H1 (cell line): ENCODE results near the gene G6PC1. TPM values are rescaled to one million over a fixed set of nuclear protein-coding genes. Genes with fewer than 3 reads are reported as not detected.
"Not testable (repeated sequence)": the region's sequence is repeated elsewhere in the genome, so short reads cannot be mapped to it uniquely, and the experiment has no call there.

Source experiments
- CTCF ChIA-PET: fragments of 300-600 bp; sonication (Branson Sonifier 250); formaldehyde crosslinking; loops from one replicate; lab custom pipeline; 2021; ENCODE audit not compliant: partially characterized antibody; lab: Charles Lee
- POLR2A ChIA-PET: fragments of 300-600 bp; sonication (Branson Sonifier 250); formaldehyde crosslinking; loops from one replicate; lab custom pipeline; 2021; ENCODE audit warnings: inconsistent platforms; ENCODE audit not compliant: partially characterized antibody; lab: Charles Lee
- DNase-seq, 2 experiments: peaks; one replicate each; pipeline versions ENCODE4 v3.0.0 to v3.0.0-alpha.2; 2010 to 2022; ENCODE audit warnings: low spot score in 2 of 2, low read depth in 1 of 2, mixed read lengths in 1 of 2
- FAIRE-seq: peaks from 2 replicates; lab custom pipeline; 2011; peaks lifted over from hg19 to GRCh38; lab: Jason Lieb, UNC
- H2AFZ ChIP-seq: 2 replicates; pipeline ENCODE4 v1.8.1; 2012; ENCODE audit warnings: low read length, inconsistent platforms
- H2AK5ac ChIP-seq: 2 replicates; pipeline ENCODE4 v1.6.1; 2013; ENCODE audit warnings: low read depth, low read length
- H2BK120ac ChIP-seq: replicated peaks from 2 replicates; pipeline ENCODE3; 2013; ENCODE audit warnings: low read depth, low read length, inconsistent platforms
- H2BK12ac ChIP-seq: 2 replicates; pipeline ENCODE4 v1.6.1; 2013; ENCODE audit warnings: low read depth, low read length
- H2BK15ac ChIP-seq: 2 replicates; pipeline ENCODE4 v1.6.1; 2013; ENCODE audit warnings: low read length
- H2BK20ac ChIP-seq: 2 replicates; pipeline ENCODE4 v1.6.1; 2013; ENCODE audit warnings: low read length
- H2BK5ac ChIP-seq: 2 replicates; pipeline ENCODE4 v1.6.1; 2013; ENCODE audit warnings: low read depth, low read length
- H3K14ac ChIP-seq: 2 replicates; pipeline ENCODE4 v1.6.1; 2013; ENCODE audit warnings: inconsistent platforms; ENCODE audit not compliant: insufficient read length
- H3K18ac ChIP-seq: 2 replicates; pipeline ENCODE4 v1.6.1; 2013; ENCODE audit warnings: low read length; ENCODE audit errors: extremely low read depth
- H3K23ac ChIP-seq: 2 replicates; pipeline ENCODE4 v1.6.1; 2013; ENCODE audit warnings: inconsistent platforms; ENCODE audit not compliant: insufficient read length
- H3K23me2 ChIP-seq: 2 replicates; pipeline ENCODE4 v1.6.1; 2013; ENCODE audit warnings: low read depth, low read length
- H3K27ac ChIP-seq: 2 replicates; pipeline ENCODE4 v1.6.1; 2011; ENCODE audit warnings: low read depth, low read length, inconsistent platforms
- H3K27me3 ChIP-seq, 4 experiments: replicated peaks in 1 of 4; 1 replicate in 1 of 4; 2 replicates in 3 of 4; pipeline versions ENCODE4 v1.6.1 to v1.8.1; 2011 to 2013; ENCODE audit warnings: low read length in 3 of 4, mild to moderate bottlenecking in 3 of 4, inconsistent platforms in 2 of 4, mixed read lengths in 2 of 4, moderate library complexity in 1 of 4; ENCODE audit not compliant: control insufficient read depth in 3 of 4, insufficient read depth in 3 of 4; ENCODE audit errors: extremely low read depth in 1 of 4
- H3K36me3 ChIP-seq, 4 experiments: 2 replicates each; pipeline versions ENCODE4 v1.6.1 to v1.8.1; 2011 to 2013; ENCODE audit warnings: mild to moderate bottlenecking in 4 of 4, low read length in 3 of 4, moderate library complexity in 2 of 4, control low read depth in 1 of 4, inconsistent platforms in 1 of 4; ENCODE audit not compliant: insufficient read depth in 4 of 4, control insufficient read depth in 2 of 4
- H3K4ac ChIP-seq: replicated peaks from 2 replicates; pipeline ENCODE3; 2013; ENCODE audit warnings: low read length, low read depth, mixed read lengths, inconsistent platforms; ENCODE audit not compliant: insufficient read length
- H3K4me1 ChIP-seq, 4 experiments: replicated peaks in 1 of 4; 1 replicate in 1 of 4; 2 replicates in 3 of 4; pipeline versions ENCODE4 v1.6.1 to v1.8.1; 2011 to 2013; ENCODE audit warnings: low read length in 3 of 4, inconsistent platforms in 2 of 4, mixed read lengths in 1 of 4; ENCODE audit not compliant: insufficient read depth in 4 of 4, control insufficient read depth in 3 of 4
- H3K4me2 ChIP-seq, 2 experiments: 2 replicates each; pipeline versions ENCODE4 v1.6.1 to v1.8.1; 2011 to 2013; ENCODE audit warnings: low read depth in 2 of 2, low read length in 2 of 2, control low read depth in 1 of 2, inconsistent platforms in 1 of 2, mild to moderate bottlenecking in 1 of 2; ENCODE audit not compliant: insufficient read depth in 1 of 2
- H3K4me3 ChIP-seq, 4 experiments: fragments of 200-600, 300-600 bp in 1 of 4; sonication (generic), shearing (Covaris generic), sonication (Bioruptor Twin) in 1 of 4; 2 replicates each; pipeline versions ENCODE4 v1.5.1 to v1.8.1; 2011 to 2016; ENCODE audit warnings: low read length in 4 of 4, low read depth in 3 of 4, control low read depth in 2 of 4, inconsistent platforms in 2 of 4, mild to moderate bottlenecking in 2 of 4, mixed read lengths in 1 of 4, moderate library complexity in 1 of 4; ENCODE audit not compliant: insufficient read depth in 2 of 4; ENCODE audit errors: extremely low read depth in 1 of 4
- H3K56ac ChIP-seq: replicated peaks from 2 replicates; pipeline ENCODE3; 2013; ENCODE audit warnings: low read depth, mild to moderate bottlenecking, mixed read lengths, low read length, inconsistent platforms; ENCODE audit not compliant: insufficient read length
- H3K79me1 ChIP-seq: 2 replicates; pipeline ENCODE4 v1.6.1; 2013; ENCODE audit warnings: low read depth, low read length, control low read depth
- H3K79me2 ChIP-seq, 2 experiments: 2 replicates each; pipeline versions ENCODE4 v1.6.1 to v1.8.1; 2012 to 2013; ENCODE audit warnings: low read length in 2 of 2, mild to moderate bottlenecking in 2 of 2, inconsistent platforms in 1 of 2; ENCODE audit not compliant: insufficient read depth in 2 of 2, control insufficient read depth in 1 of 2
- H3K9ac ChIP-seq, 4 experiments: replicated peaks in 1 of 4; 1 replicate in 1 of 4; 2 replicates in 3 of 4; pipeline versions ENCODE4 v1.6.1 to v1.8.1; 2011 to 2013; ENCODE audit warnings: low read depth in 3 of 4, low read length in 3 of 4, control low read depth in 2 of 4, mild to moderate bottlenecking in 2 of 4, moderate library complexity in 2 of 4, inconsistent platforms in 1 of 4; ENCODE audit errors: extremely low read depth in 1 of 4
- H3K9me3 ChIP-seq, 2 experiments: 2 replicates each; pipeline versions ENCODE4 v1.6.1 to v1.8.1; 2012 to 2013; ENCODE audit warnings: mild to moderate bottlenecking in 2 of 2, moderate library complexity in 2 of 2, control low read depth in 1 of 2, inconsistent platforms in 1 of 2, low read depth in 1 of 2, low read length in 1 of 2, mixed read lengths in 1 of 2; ENCODE audit not compliant: insufficient read depth in 2 of 2
- H4K20me1 ChIP-seq, 2 experiments: replicated peaks in 1 of 2; 2 replicates each; pipeline versions ENCODE3 to v1.8.1; 2011 to 2013; ENCODE audit warnings: inconsistent platforms in 2 of 2, low read length in 2 of 2, mild to moderate bottlenecking in 1 of 2; ENCODE audit not compliant: insufficient read depth in 2 of 2, control insufficient read depth in 1 of 2
- H4K5ac ChIP-seq: 2 replicates; pipeline ENCODE4 v1.6.1; 2013; ENCODE audit warnings: low read length, low read depth, mixed read lengths, inconsistent platforms; ENCODE audit not compliant: insufficient read length
- H4K8ac ChIP-seq: 2 replicates; pipeline ENCODE4 v1.8.0; 2013; ENCODE audit warnings: mild to moderate bottlenecking, moderate library complexity, low read length, inconsistent platforms; ENCODE audit not compliant: insufficient read depth; ENCODE audit errors: extremely low read depth
- H4K91ac ChIP-seq: replicated peaks from 2 replicates; pipeline ENCODE3; 2013; ENCODE audit warnings: low read length, mixed read lengths, inconsistent platforms; ENCODE audit not compliant: insufficient read length
- WGBS, 2 experiments: shearing (Covaris generic) in 1 of 2; methylation state at CpG; one replicate each; pipeline versions ENCODE4 v1.1.6 to v1.1.7; 2013 to 2015; ENCODE audit warnings: low lambda C conversion rate in 2 of 2, mixed read lengths in 2 of 2, inconsistent platforms in 1 of 2, low coverage in 1 of 2, missing lambda C conversion rate in 1 of 2; ENCODE audit not compliant: insufficient replicate concordance in 2 of 2, insufficient coverage in 1 of 2, insufficient read length in 1 of 2; ENCODE audit errors: extremely low coverage in 1 of 2, missing lambda C conversion rate in 1 of 2; 5-methylcytosine and 5-hydroxymethylcytosine counted together
- polyA plus RNA-seq, 7 experiments: library from polyadenylated mRNA; depleted of rRNA in 3 of 7; stranded (reverse) in 5 of 7; unstranded in 2 of 7; fragments of >200 nt in 5 of 7; fragments of 200-250 nt in 2 of 7; gene quantifications; 1 replicate in 5 of 7; 2 replicates in 1 of 7; 4 replicates in 1 of 7; pipeline versions ENCODE4 v1.2.1 to v1.2.3, GENCODE V29; 2011 to 2013; ENCODE audit warnings: missing spikeins in 2 of 7, mixed read lengths in 2 of 7
- total RNA-seq: library from RNA; stranded (reverse); fragmentation: NEBNext Ultra II Directional; extraction: Animal tissue kit (Norgen Biotek cat#: 25700); gene quantifications from 2 replicates; pipeline ENCODE4 v1.2.1, GENCODE V29; 2021

The G6PC1 gene
- total and polyA plus RNA-seq, 2 of the 8 experiments (the other 6 are each of a cell fraction or from before 2014, with no cell fraction given) = 0.02 TPM; not detected in 1

- H2BK20ac ChIP-seq, H2AK5ac ChIP-seq, H3K56ac ChIP-seq, H3K4me3 ChIP-seq, H3K79me1 ChIP-seq, H3K4me1 ChIP-seq, H3K23me2 ChIP-seq, H3K4ac ChIP-seq, H2BK12ac ChIP-seq, H4K91ac ChIP-seq, H3K23ac ChIP-seq, H3K27ac ChIP-seq, H3K9ac ChIP-seq, H2BK5ac ChIP-seq, H3K18ac ChIP-seq, DNase-seq, H4K5ac ChIP-seq, H3K4me2 ChIP-seq, H2AFZ ChIP-seq, H2BK15ac ChIP-seq, H4K8ac ChIP-seq, H3K79me2 ChIP-seq, H3K14ac ChIP-seq, H4K20me1 ChIP-seq, H3K36me3 ChIP-seq, H3K27me3 ChIP-seq, FAIRE-seq, H2BK120ac ChIP-seq: not testable (repeated sequence)
- ChIA-PET CTCF (interaction anchor here (0.6 to 1.2 kb wide), 3 partner anchors 31 to 232 kb away, joined by 4 to 5 read pairs (median 4); no protein-coding TSS in a partner anchor), POLR2A (interaction anchor here (1.1 to 1.5 kb wide), 2 partner anchors 26 to 29 kb away, joined by 4 to 7 read pairs; partner anchors contain the start of gene AOC2)
- 97% methylated on average over 8 of the region's 12 CpGs; no CpG with 5 or more reads in 1 of the 2 experiments for WGBS, 2 experiments
- H3K9me3 ChIP-seq = peaks cover 2 to 11% of the 10 kb centered on the region in 2 experiments; a peak in 1 of 4 replicates
These were observed 26.5 kb upstream of the G6PC1 start for GRCh38 chr17:42873932-42874695.
